Hindlimb muscle (tissue), 1 donor: Measurements from ENCODE around the gene SARS1. TPM values are rescaled to one million over a fixed set of nuclear protein-coding genes. Genes with fewer than 3 reads are reported as not detected.
"Not testable (repeated sequence)": the region's sequence is repeated elsewhere in the genome, so short reads cannot be mapped to it uniquely, and the experiment has no call there.

Source experiments
- DNase-seq: peaks from one replicate; pipeline ENCODE4 v3.0.0-alpha.2; 2013
- polyA plus RNA-seq: library from polyadenylated mRNA; unstranded; fragments of 120-200 nt; gene quantifications from one replicate; pipeline ENCODE4 v1.2.1, GENCODE V29; 2013; ENCODE audit not compliant: insufficient read length

The SARS1 gene
- polyA plus RNA-seq, 1 donor, result 83.1 TPM

GRCh38 chr1:109193653-109194590 lies 19.8 kb upstream of the SARS1 start:
- DNase-seq, result no peak

GRCh38 chr1:109197158-109198042 lies 16.3 kb upstream of the SARS1 start:
- no peak for DNase-seq

- no peak for DNase-seq
Measured at GRCh38 chr1:109198043-109198695, 15.5 kb upstream of the SARS1 start.

GRCh38 chr1:109198745-109199144 lies 15.0 kb upstream of the SARS1 start:
- no peak for DNase-seq

- DNase-seq, result no peak
Measured at GRCh38 chr1:109199710-109200109, 14.0 kb upstream of the SARS1 start.

- DNase-seq, result no peak
Measured at GRCh38 chr1:109201123-109201703, 12.5 kb upstream of the SARS1 start.

GRCh38 chr1:109204484-109204883 lies 9.2 kb upstream of the SARS1 start:
- no peak for DNase-seq

GRCh38 chr1:109206339-109206738 lies 7.4 kb upstream of the SARS1 start:
- no peak for DNase-seq

GRCh38 chr1:109207467-109208103 lies 6.1 kb upstream of the SARS1 start:
- DNase-seq, result no peak

- DNase-seq, result no peak
Measured at GRCh38 chr1:109208394-109208793, 5.3 kb upstream of the SARS1 start.

GRCh38 chr1:109208836-109209463 lies 4.8 kb upstream of the SARS1 start:
- no peak for DNase-seq

GRCh38 chr1:109210058-109210457 lies 3.7 kb upstream of the SARS1 start:
- DNase-seq, result no peak

- no peak for DNase-seq
Measured at GRCh38 chr1:109213345-109213823, 334 bp upstream of the SARS1 start.

GRCh38 chr1:109214695-109215623 lies 1.2 kb downstream of the SARS1 start:
- DNase-seq, result peak; percentile 46

GRCh38 chr1:109216662-109217061 lies 2.9 kb downstream of the SARS1 start:
- DNase-seq, result no peak

- no peak for DNase-seq
Measured at GRCh38 chr1:109218516-109218915, 4.8 kb downstream of the SARS1 start.

GRCh38 chr1:109221201-109221600 lies 7.5 kb downstream of the SARS1 start:
- DNase-seq, result not testable (repeated sequence)

GRCh38 chr1:109225308-109225707 lies 11.6 kb downstream of the SARS1 start:
- no peak for DNase-seq

- no peak for DNase-seq
Measured at GRCh38 chr1:109225711-109226445, 12.2 kb downstream of the SARS1 start.
